Fibroblast of peridontal ligament (primary cell): Measurements from ENCODE around the gene TEKT3.
A peak's percentile ranks its signal among the peaks of the same experiment; 100 is the strongest.

Experiments used
- DNase-seq: peaks from one replicate; pipeline ENCODE4 v3.0.0-alpha.2; 2010; ENCODE audit errors: extremely low read depth

Gene TEKT3

GRCh38 chr17:15293558-15293957, 47.8 kb downstream of the TEKT3 start:
- DNase-seq = no peak

GRCh38 chr17:15291674-15292361, 49.6 kb downstream of the TEKT3 start:
- peak; percentile 45 for DNase-seq

DNA sequence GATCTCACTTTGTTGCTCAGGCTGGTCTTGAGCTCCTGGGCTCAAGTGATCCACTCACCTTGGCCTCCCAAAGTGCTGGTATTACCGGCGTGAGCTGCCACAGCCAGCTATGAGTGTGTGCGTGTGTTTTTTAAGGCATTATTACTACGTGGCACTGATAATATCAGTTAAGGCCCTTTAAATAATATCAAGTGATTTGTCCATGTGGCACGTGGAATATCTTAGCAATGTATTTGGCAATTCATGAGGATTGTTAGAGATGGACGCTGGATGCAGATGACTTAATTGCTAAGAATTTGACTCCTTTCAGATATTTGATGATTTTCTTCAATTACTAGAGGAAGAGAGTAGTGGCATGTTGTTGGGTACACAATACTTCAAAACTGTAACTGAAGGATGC, 50.8 kb downstream of the TEKT3 start:
- DNase-seq = no peak

GRCh38 chr17:15289285-15290183, 51.9 kb downstream of the TEKT3 start:
- peak; percentile 96 for DNase-seq

DNA sequence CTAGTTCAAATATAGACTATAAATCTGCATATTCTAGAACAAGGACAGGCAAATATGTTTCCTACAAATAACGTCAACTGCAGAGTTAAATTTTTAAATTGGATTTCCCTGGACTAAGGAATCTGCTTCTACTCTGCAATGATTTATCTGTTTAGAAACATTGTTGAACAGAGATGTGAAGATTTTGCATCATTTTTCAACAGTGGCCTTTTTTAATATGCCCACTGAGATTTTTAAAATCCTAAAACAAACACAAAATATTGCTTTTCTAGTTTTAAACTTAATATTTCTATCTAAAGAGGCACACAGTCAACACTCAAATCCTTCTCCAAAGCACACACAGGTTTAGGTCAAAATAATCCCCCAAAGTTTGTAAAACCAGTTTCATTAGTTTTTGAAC, 52.5 kb downstream of the TEKT3 start:
- no peak for DNase-seq

- DNase-seq = peak; percentile 43
Observed at GRCh38 chr17:15287538-15288267, 53.7 kb downstream of the TEKT3 start.

GRCh38 chr17:15285466-15285865, 55.9 kb downstream of the TEKT3 start:
- DNase-seq = no peak

DNA sequence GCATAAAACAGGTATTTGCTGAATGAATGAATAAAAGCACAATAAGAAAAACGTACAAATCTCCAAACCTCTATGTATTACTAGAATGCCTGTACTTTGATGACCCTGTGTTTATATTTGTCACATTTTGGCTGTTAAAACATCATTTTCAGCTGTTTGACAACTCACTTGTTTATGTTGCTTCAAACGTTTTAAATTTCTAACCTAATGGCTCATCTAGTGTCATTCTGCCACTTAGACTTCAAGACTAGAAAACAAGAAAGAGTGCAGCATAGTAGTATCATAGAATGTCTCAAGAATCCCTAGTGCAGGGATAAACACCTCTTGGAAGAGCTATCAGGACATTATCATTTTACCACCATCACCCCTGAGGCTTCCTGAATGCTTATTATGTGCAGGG, 56.9 kb downstream of the TEKT3 start:
- DNase-seq = no peak

DNA sequence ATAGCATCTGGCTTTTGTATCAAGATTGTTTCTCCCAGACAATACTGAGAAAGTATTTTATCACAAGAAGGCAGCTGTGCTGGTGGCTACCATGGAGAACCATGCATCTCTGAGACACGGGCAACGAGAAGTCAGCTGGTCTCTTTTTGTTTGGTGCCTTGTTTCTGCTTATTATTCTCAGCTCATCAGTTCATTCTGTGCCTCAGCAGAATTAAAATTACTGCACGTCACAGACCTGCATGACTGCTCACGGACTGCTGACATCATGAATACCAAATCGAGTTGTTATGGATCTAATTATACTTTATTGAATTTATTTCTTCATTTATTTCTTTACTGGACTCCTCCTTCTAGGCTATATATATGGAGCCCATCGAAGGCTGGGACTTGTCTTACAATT, 57.3 kb downstream of the TEKT3 start:
- DNase-seq = no peak

DNA sequence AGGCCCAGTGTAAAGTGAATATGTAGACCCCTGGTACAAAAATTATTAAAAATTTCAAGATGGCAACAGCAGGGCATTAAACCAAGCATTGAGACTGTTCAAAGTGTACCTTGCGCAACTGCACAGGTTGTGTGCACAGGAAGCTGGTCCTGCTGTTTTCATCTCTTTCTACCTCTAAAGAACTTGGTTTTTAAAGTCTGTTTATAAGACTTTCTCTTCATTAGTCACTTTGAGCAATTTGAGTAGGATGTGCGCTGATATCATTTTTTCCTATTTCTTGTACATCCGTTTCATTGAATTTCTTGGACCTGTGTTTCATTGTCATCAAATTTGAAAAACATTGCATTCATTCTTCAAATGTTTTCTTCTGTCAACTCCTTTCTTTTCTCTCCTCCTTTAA, 59.5 kb downstream of the TEKT3 start:
- no peak for DNase-seq

- DNase-seq = peak; percentile 81
Observed at GRCh38 chr17:15278924-15279477, 62.4 kb downstream of the TEKT3 start.

- no peak for DNase-seq
Observed at GRCh38 chr17:15278380-15278779, 63.0 kb downstream of the TEKT3 start.

GRCh38 chr17:15274017-15274416, 67.4 kb downstream of the TEKT3 start:
- no peak for DNase-seq

GRCh38 chr17:15273141-15273793, 68.1 kb downstream of the TEKT3 start:
- DNase-seq = peak; percentile 94

DNA sequence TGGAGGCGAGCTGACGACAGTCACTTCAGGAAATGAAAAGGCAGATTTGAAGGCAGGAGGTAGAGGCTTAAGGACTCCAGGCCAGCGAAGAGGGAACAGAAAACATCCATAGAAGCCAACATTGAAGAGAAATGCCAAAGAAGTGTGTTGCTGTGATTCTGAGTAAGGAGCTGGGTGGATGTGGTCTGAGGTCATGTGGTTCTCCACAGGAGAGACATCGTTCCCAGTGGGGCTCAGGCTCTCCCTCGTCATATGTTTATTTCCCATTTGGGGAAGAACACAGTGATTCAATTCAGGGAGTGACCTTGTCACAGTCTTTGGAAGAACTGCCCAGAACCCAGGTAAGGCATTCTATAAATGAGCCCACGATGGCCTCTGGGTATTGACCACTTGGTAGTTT, 69.7 kb downstream of the TEKT3 start:
- DNase-seq = no peak

GRCh38 chr17:15270628-15271381, 70.6 kb downstream of the TEKT3 start:
- no peak for DNase-seq

DNA sequence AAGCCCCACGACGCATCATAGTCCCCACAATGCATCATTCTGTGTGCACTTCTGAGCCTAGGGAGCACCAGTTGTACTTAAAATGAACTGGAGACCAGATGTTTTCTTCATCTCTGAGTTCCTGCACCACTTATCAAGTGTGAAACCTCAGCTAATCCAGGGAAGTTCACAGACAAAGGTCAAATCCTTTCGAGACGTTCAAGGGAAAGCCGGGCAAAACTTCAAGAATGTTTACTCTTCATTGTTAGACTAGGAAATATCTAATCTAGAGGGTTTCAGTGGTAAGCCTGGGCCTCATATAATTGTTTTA, 71.7 kb downstream of the TEKT3 start:
- DNase-seq = no peak

DNA sequence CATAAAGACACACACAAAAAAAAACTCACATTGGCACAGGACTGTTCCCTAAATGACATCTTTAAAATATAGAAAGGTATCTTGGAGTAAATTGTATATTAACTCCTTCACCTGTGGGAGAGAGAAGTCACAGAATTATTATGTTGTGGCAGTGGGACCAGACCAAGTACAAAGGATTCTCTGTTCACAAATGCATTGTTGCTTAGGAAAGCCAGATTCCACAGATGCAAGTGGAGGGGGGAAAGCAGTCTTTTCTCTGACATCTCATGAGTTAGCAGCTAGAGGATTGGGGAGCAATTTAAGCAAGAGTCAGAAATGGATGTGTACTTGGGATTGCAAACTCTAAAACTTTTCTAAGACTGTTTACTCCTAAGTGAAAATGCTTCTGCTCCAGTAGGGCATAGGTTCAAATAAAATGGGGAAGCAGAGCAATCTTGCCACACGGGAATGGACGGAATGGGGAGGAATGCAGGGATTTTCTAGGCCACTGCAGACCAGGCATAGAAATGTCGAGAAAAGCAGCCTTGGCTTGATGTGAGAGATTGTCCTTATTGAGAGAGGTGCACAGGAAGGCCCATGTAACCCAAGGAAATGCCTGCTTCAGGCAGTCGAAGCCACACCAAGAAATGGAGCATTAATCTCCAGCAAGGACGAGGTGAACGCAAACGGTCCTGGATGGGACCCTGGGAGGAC, 72.2 kb downstream of the TEKT3 start:
- no peak for DNase-seq

- no peak for DNase-seq
Observed at GRCh38 chr17:15268461-15268860, 72.9 kb downstream of the TEKT3 start.

- no peak for DNase-seq
Observed at GRCh38 chr17:15267996-15268395, 73.4 kb downstream of the TEKT3 start.
